Mesendoderm (in vitro differentiated cells): ENCODE data around the gene HTR7.

Experiments used
- DNase-seq: peaks from one replicate; pipeline ENCODE4 v3.0.0; 2013
- H2AK5ac ChIP-seq: 2 replicates; pipeline ENCODE4 v1.6.1; 2013; ENCODE audit warnings: low read length, inconsistent platforms
- H2BK120ac ChIP-seq: 2 replicates; pipeline ENCODE4 v1.6.1; 2013; ENCODE audit warnings: low read depth, mild to moderate bottlenecking, low read length, moderate library complexity, mixed read lengths
- H2BK15ac ChIP-seq: replicated peaks from 2 replicates; pipeline ENCODE4 v1.6.1; 2013; ENCODE audit warnings: low read depth, mild to moderate bottlenecking, moderate library complexity
- H2BK5ac ChIP-seq: 2 replicates; pipeline ENCODE4 v1.6.1; 2013; ENCODE audit warnings: low read length, inconsistent platforms
- H3K18ac ChIP-seq: 2 replicates; pipeline ENCODE4 v1.6.1; 2013; ENCODE audit warnings: mild to moderate bottlenecking, low read length, mixed read lengths
- H3K23ac ChIP-seq: one replicate; pipeline ENCODE4 v1.6.1; 2013; ENCODE audit warnings: low read length
- H3K27ac ChIP-seq: 2 replicates; pipeline ENCODE4 v1.5.1; 2013; ENCODE audit warnings: low read depth, mild to moderate bottlenecking, inconsistent platforms, low read length, moderate library complexity
- H3K27me3 ChIP-seq: 2 replicates; pipeline ENCODE4 v1.6.1; 2013; ENCODE audit warnings: low read length, control low read depth, mild to moderate bottlenecking, inconsistent platforms; ENCODE audit not compliant: insufficient read depth, poor library complexity
- H3K36me3 ChIP-seq: 2 replicates; pipeline ENCODE4 v1.6.1; 2013; ENCODE audit warnings: low read length, inconsistent platforms; ENCODE audit not compliant: control insufficient read depth, insufficient read depth
- H3K4ac ChIP-seq: one replicate; pipeline ENCODE4 v1.6.1; 2013; ENCODE audit warnings: low read depth, mild to moderate bottlenecking, low read length, moderate library complexity
- H3K4me1 ChIP-seq: 2 replicates; pipeline ENCODE4 v1.6.1; 2013; ENCODE audit warnings: low read depth, low read length, inconsistent platforms; ENCODE audit not compliant: control insufficient read depth
- H3K4me2 ChIP-seq: 2 replicates; pipeline ENCODE4 v1.6.1; 2013; ENCODE audit warnings: low read length
- H3K4me3 ChIP-seq: 2 replicates; pipeline ENCODE4 v1.5.1; 2013; ENCODE audit warnings: mild to moderate bottlenecking, low read length
- H3K56ac ChIP-seq: one replicate; pipeline ENCODE4 v1.6.1; 2013; ENCODE audit warnings: low read length
- H3K79me1 ChIP-seq: 2 replicates; pipeline ENCODE4 v1.6.1; 2013; ENCODE audit warnings: low read length, inconsistent platforms
- H3K79me2 ChIP-seq: 2 replicates; pipeline ENCODE4 v1.6.1; 2013; ENCODE audit warnings: mild to moderate bottlenecking, low read length; ENCODE audit not compliant: control insufficient read depth, insufficient read depth
- H3K9ac ChIP-seq: 2 replicates; pipeline ENCODE4 v1.6.1; 2013; ENCODE audit warnings: low read length, inconsistent platforms
- H4K5ac ChIP-seq: one replicate; pipeline ENCODE4 v1.6.1; 2013; ENCODE audit warnings: low read length
- H4K8ac ChIP-seq: one replicate; pipeline ENCODE4 v1.6.1; 2013; ENCODE audit warnings: low read depth, mild to moderate bottlenecking, control low read depth, low read length, moderate library complexity
- WGBS: extraction: QIAGEN DNeasy Blood & Tissue Kit; methylation state at CpG from one replicate; pipeline ENCODE4 v1.1.7; 2013; ENCODE audit warnings: low lambda C conversion rate, missing lambda C conversion rate; ENCODE audit not compliant: insufficient coverage; ENCODE audit errors: extremely low coverage; 5-methylcytosine and 5-hydroxymethylcytosine counted together

Gene HTR7

GRCh38 chr10:90775351-90776028 lies 82.3 kb downstream of the HTR7 start:
- DNase-seq = peak; percentile 88
- Histone ChIP-seq H4K8ac (no peak overlapping the region), H2BK15ac (no peak overlapping the region), H3K27ac (no peak overlapping the region), H3K4me3 (no peak overlapping the region), H2BK5ac (no peak overlapping the region), H3K79me2 (peaks cover 28% of the 10 kb centered on the region), H3K9ac (peak overlapping the region; percentile 23), H3K18ac (no peak overlapping the region), H4K5ac (no peak overlapping the region), H3K4me2 (no peak overlapping the region), H2AK5ac (no peak overlapping the region), H3K27me3 (no peaks in the 10 kb centered on the region), H3K56ac (peak overlapping the region; percentile 12), H3K79me1 (peaks cover 6% of the 10 kb centered on the region), H2BK120ac (no peak overlapping the region), H3K4ac (no peak overlapping the region), H3K4me1 (peaks cover 3% of the 10 kb centered on the region), H3K36me3 (no peaks in the 10 kb centered on the region), H3K23ac (no peak overlapping the region)
- WGBS = no CpG with 5 or more reads among the region's 2 CpGs

- no peak overlapping the region for H4K8ac ChIP-seq
- no peak overlapping the region for H3K9ac ChIP-seq
- no peak overlapping the region for H3K23ac ChIP-seq
- WGBS = no CpG with 5 or more reads among the region's 20 CpGs
- H2AK5ac ChIP-seq = no peak overlapping the region
- no peak overlapping the region for H3K4me2 ChIP-seq
- no peak overlapping the region for H3K18ac ChIP-seq
- H3K79me2 ChIP-seq = peaks cover 14% of the 10 kb centered on the region
- no peaks in the 10 kb centered on the region for H3K27me3 ChIP-seq
- no peak overlapping the region for H3K4ac ChIP-seq
- no peak overlapping the region for H4K5ac ChIP-seq
- H3K4me1 ChIP-seq = peaks cover 2% of the 10 kb centered on the region
- H3K4me3 ChIP-seq = no peak overlapping the region
- H2BK5ac ChIP-seq = no peak overlapping the region
- H3K79me1 ChIP-seq = peaks cover 4% of the 10 kb centered on the region
- no peaks in the 10 kb centered on the region for H3K36me3 ChIP-seq
- no peak overlapping the region for H2BK15ac ChIP-seq
- no peak overlapping the region for H2BK120ac ChIP-seq
- no peak for DNase-seq
- H3K56ac ChIP-seq = peak overlapping the region; percentile 3
- no peak overlapping the region for H3K27ac ChIP-seq
Observed at GRCh38 chr10:90769946-90770841, 87.6 kb downstream of the HTR7 start.

GRCh38 chr10:90751107-90751997 lies 106.5 kb downstream of the HTR7 start:
- H3K27me3 ChIP-seq = no peaks in the 10 kb centered on the region
- H2BK120ac ChIP-seq = no peak overlapping the region
- H4K8ac ChIP-seq = no peak overlapping the region
- H3K4ac ChIP-seq = no peak overlapping the region
- H3K4me3 ChIP-seq = no peak overlapping the region
- no peak overlapping the region for H3K9ac ChIP-seq
- H3K79me2 ChIP-seq = peaks cover 5% of the 10 kb centered on the region
- no peaks in the 10 kb centered on the region for H3K36me3 ChIP-seq
- H2AK5ac ChIP-seq = no peak overlapping the region
- H3K4me2 ChIP-seq = no peak overlapping the region
- H3K56ac ChIP-seq = peak overlapping the region; percentile 2
- no peak overlapping the region for H3K27ac ChIP-seq
- DNase-seq = peak; percentile 82
- H3K23ac ChIP-seq = no peak overlapping the region
- no peak overlapping the region for H4K5ac ChIP-seq
- H3K4me1 ChIP-seq = no peaks in the 10 kb centered on the region
- H2BK5ac ChIP-seq = no peak overlapping the region
- no peaks in the 10 kb centered on the region for H3K79me1 ChIP-seq
- H2BK15ac ChIP-seq = no peak overlapping the region
- WGBS = no CpG with 5 or more reads among the region's 4 CpGs
- H3K18ac ChIP-seq = no peak overlapping the region

GRCh38 chr10:90746829-90747228 lies 111.0 kb downstream of the HTR7 start:
- Histone ChIP-seq H3K4me1 (no peaks in the 10 kb centered on the region), H3K4me3 (no peak overlapping the region), H3K27ac (no peak overlapping the region), H3K27me3 (no peaks in the 10 kb centered on the region), H2BK15ac (no peak overlapping the region), H4K8ac (no peak overlapping the region), H3K4ac (no peak overlapping the region), H4K5ac (no peak overlapping the region), H3K79me1 (no peaks in the 10 kb centered on the region), H3K56ac (no peak overlapping the region), H3K18ac (no peak overlapping the region), H2BK5ac (no peak overlapping the region), H2AK5ac (no peak overlapping the region), H3K23ac (no peak overlapping the region), H3K36me3 (no peaks in the 10 kb centered on the region), H3K79me2 (peaks cover 5% of the 10 kb centered on the region), H3K4me2 (no peak overlapping the region), H3K9ac (no peak overlapping the region), H2BK120ac (no peak overlapping the region)
- no CpG with 5 or more reads among the region's 3 CpGs for WGBS
- DNase-seq = no peak

- WGBS = no CpG with 5 or more reads among the region's 2 CpGs
- Histone ChIP-seq H3K4me1 (no peaks in the 10 kb centered on the region), H4K8ac (no peak overlapping the region), H3K9ac (no peak overlapping the region), H2AK5ac (no peak overlapping the region), H3K56ac (no peak overlapping the region), H2BK15ac (no peak overlapping the region), H3K36me3 (no peaks in the 10 kb centered on the region), H3K4ac (no peak overlapping the region), H3K79me2 (peaks cover 2% of the 10 kb centered on the region), H2BK5ac (no peak overlapping the region), H3K27me3 (no peaks in the 10 kb centered on the region), H4K5ac (no peak overlapping the region), H2BK120ac (no peak overlapping the region), H3K79me1 (peaks cover 1% of the 10 kb centered on the region), H3K4me2 (no peak overlapping the region), H3K27ac (no peak overlapping the region), H3K4me3 (no peak overlapping the region), H3K18ac (no peak overlapping the region), H3K23ac (no peak overlapping the region)
- no peak for DNase-seq
Observed at GRCh38 chr10:90745565-90745964, 112.3 kb downstream of the HTR7 start.
